ENCODE measurements around the gene KATNIP.

GRCh38 chr16:27547134-27547533 is 2.8 kb upstream of the KATNIP start:
- TF ChIP-seq GATA2 (IDR thresholded peaks at IDR 0.05; ENCODE audit: low read depth, low read length) (no peak), GATA3 (IDR thresholded peaks at IDR 0.05; ENCODE audit: low read depth, low read length) (no peak)

All from SH-SY5Y (cell line).